GM21737 (cell line): ENCODE data around the gene IQGAP1.
A peak's percentile ranks its signal among the peaks of the same experiment; 100 is the strongest.
"Not testable (repeated sequence)": the region's sequence is repeated elsewhere in the genome, so short reads cannot be mapped to it uniquely, and the experiment has no call there.

Source experiments
- ATAC-seq: cut with Tn5 transposase; IDR thresholded peaks from one replicate; pipeline ENCODE4 v1.9.1; 2021; ENCODE audit warnings: mild to moderate bottlenecking, moderate library complexity; ENCODE audit not compliant: unreplicated experiment

Gene IQGAP1

GRCh38 chr15:90409587-90409986, 21.5 kb downstream of the IQGAP1 start:
- not testable (repeated sequence) for ATAC-seq

DNA sequence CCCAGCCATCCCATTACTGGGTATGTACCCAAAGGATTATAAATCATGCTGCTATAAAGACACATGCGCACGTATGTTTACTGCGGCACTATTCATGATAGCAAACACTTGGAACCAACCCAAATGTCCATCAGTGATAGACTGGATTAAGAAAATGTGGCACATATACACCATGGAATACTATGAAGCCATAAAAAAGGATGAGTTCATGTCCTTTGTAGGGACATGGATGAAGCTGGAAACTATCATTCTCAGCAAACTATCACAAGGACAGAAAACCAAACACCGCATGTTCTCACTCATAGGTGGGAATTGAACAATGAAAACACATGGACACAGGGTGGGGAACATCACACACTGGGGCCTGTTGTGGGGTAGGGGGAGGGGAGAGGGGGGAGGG, 22.3 kb downstream of the IQGAP1 start:
- not testable (repeated sequence) for ATAC-seq

DNA sequence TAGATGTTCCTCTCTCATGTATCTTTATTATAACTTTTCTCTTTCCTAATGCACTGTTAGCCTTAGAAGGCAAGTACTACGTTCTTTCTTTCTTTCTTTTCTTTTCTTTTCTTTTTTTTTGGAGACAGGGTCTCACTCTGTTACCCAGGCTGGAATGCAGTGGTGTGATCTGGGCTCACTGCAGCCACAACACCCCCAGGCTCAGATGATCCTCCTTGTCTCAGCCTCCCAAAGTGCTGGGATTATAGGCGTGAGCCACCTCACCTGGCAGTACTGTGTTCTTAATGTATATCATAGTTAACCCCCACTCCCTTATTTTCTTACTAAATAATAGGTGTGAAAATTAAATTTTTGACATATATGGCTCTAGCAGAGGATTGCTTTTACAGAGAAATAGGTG, 23.1 kb downstream of the IQGAP1 start:
- no peak for ATAC-seq

- ATAC-seq, result peak; percentile 75
Measured at GRCh38 chr15:90412356-90413194, 24.5 kb downstream of the IQGAP1 start.

GRCh38 chr15:90413411-90414379, 25.7 kb downstream of the IQGAP1 start:
- no peak for ATAC-seq

DNA sequence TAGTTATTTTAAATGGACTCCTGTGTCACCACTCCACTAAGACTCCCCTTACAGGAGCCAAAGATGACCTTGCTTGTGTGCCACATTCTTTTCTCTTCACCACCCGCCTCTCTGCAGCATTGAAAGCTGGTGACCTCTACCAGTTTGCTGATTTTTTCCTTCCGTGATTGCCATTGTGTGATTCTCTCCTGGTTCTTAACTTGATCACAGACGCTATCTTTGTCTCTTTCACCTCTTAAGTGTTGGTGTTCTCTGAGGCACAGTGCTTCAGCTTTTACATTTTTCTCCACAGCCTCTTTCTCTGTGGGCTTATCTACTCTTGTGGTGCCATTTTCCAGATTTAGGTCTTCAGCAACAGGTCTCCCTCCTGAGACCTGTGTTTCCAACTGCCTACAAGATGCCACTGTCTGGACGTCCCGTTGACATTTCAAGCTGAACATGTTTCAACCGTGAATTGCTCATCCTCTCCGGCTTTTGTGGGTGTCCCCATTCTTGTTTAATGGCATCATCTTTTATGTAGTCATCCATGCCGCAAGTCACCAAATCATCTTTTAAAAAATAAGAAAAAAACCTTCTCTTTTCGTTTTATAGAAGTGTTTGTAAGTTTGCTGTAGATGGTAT, 26.5 kb downstream of the IQGAP1 start:
- ATAC-seq, result no peak

GRCh38 chr15:90416052-90416451, 28.0 kb downstream of the IQGAP1 start:
- ATAC-seq, result not testable (repeated sequence)

DNA sequence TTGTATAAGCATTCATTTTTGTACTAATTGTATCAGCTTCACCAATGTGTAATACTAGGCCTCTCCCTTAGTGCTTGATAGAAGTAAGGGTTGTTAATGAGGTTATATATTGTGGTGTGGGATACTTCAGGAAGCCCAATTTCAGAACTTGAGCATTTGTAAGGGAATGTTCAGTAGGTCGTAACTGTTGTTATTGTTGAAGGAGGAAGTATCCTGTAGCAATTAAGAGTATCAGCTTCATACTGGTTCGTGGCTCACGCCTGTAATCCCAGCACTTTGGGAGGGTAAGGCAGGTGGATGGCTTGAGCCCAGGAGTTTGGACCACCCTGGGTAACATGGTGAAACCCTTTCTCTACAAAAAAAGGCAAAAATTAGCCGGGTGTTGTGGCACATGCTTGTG, 30.6 kb downstream of the IQGAP1 start:
- ATAC-seq, result no peak

DNA sequence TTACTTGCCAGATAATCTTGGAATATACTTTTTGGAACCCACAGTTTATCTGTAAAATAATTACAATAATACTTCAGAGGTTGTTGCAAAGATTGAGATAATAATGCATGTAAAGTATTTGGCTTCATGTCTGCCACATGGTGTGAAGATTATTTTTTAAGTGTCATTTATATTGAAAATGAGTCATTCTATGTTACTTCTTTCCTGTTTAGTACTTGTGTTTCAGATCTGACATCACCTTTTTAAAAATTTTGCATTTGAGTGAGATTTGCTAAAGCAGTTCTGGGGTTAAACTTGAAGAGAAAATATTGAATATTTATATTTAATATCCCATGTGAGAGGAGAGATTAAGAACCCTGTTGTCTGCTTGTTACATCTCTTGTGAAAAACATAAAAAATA, 31.2 kb downstream of the IQGAP1 start:
- ATAC-seq, result no peak

- ATAC-seq, result no peak
Measured at GRCh38 chr15:90419738-90420406, 31.8 kb downstream of the IQGAP1 start.

DNA sequence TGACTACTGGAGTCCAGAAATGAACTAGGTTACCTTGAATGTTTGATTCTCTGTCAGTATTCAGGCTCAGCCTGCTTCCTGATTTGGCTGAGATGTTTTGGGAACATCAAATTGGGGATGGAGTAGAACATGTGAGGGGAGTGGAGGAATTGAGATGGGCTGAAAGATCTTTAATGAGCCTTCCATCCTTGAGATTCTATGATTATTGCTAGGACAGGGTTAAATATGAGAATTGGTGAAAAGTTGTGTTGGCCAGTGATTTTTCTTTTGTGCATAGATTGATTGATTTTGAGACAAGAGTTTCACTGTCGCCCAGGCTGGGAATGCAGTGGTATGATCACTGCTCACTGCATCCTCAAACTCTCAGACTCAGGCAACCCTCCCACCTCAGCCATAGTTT, 32.4 kb downstream of the IQGAP1 start:
- no peak for ATAC-seq

- ATAC-seq, result no peak
Measured at GRCh38 chr15:90421527-90421926, 33.5 kb downstream of the IQGAP1 start.

DNA sequence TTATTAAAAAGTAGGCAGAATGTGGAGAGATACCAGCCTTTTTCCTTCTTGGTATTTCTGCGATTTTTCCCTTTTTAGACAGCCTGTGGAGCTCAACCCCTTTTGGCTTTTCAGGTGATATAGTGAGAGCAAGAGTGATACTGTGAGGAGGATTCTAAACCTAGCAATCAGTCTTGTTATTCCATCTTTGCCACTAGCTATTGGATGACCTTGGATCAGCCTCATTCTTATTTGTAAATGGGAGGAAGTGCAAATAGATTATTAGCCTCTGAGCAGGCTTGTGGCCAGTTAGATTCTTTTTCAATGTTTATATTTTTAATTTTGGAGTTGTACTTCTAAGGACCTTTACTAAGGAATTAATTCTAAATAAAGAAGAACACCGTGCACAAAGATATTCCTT, 34.0 kb downstream of the IQGAP1 start:
- ATAC-seq, result no peak

- ATAC-seq, result no peak
Measured at GRCh38 chr15:90422936-90423335, 34.9 kb downstream of the IQGAP1 start.

- ATAC-seq, result no peak
Measured at GRCh38 chr15:90423801-90424319, 35.8 kb downstream of the IQGAP1 start.

- no peak for ATAC-seq
Measured at GRCh38 chr15:90425726-90426346, 37.8 kb downstream of the IQGAP1 start.

- no peak for ATAC-seq
Measured at GRCh38 chr15:90427185-90427584, 39.1 kb downstream of the IQGAP1 start.

DNA sequence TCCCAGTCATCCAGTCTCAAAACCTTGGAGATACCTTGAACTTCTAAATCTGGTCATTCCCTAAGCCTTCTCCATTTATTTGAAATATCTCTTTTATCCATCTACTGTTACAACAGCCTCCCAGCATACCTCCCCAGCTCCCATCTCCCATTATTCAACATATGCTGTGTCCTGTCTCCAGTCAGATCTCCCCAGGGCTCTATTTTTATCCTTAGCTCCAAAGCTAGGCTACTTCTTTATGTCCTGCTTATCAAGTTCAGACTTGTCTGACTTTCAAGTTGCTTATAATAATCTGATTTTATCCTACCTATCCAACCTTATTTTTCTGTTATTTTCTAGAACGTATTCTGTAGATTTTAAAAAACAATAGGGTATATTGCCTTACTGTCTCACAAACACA, 44.2 kb downstream of the IQGAP1 start:
- no peak for ATAC-seq

- ATAC-seq, result no peak
Measured at GRCh38 chr15:90435652-90436337, 47.8 kb downstream of the IQGAP1 start.
